CD4-positive, alpha-beta T cell treated with Interleukin-2 at 100 ng/mL for 4 hours (primary cell): ENCODE results near the gene DHX15.

Source experiments
- DNase-seq: peaks from one replicate; pipeline ENCODE4 v3.0.0-alpha.2; 2020; ENCODE audit warnings: low spot score

Gene DHX15

GRCh38 chr4:24584211-24584850 is at the start of gene DHX15:
Gene DHX15 (minus strand): TSS chr4:24584554. CDS start chr4:24584393, 161 bp downstream.
- DNase-seq = peak; percentile 93

- no peak for DNase-seq
These were observed 47.7 kb upstream of the DHX15 start for GRCh38 chr4:24632011-24632410.

DNA sequence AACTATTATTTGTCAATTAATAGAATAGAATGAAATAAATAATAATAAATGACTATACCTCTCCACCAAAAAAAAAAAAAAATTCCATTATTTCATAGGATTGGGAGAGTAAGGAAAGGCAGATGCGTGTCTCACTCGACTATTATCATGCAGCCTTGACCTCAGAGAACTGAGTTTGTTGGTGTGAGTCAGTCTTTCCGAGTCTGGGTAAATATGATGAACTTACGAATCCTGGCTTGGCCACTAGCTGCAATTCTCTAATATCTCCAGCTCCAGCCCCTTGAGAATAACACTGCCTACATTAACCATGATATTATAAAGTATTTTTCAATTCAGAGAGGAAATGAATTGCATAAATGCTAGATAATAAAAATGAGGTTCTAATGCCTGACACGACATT is 46.6 kb upstream of the DHX15 start:
- DNase-seq = no peak

- DNase-seq = no peak
These were observed 40.7 kb upstream of the DHX15 start for GRCh38 chr4:24625091-24625490.

GRCh38 chr4:24624381-24624780 is 40.0 kb upstream of the DHX15 start:
- DNase-seq = no peak

DNA sequence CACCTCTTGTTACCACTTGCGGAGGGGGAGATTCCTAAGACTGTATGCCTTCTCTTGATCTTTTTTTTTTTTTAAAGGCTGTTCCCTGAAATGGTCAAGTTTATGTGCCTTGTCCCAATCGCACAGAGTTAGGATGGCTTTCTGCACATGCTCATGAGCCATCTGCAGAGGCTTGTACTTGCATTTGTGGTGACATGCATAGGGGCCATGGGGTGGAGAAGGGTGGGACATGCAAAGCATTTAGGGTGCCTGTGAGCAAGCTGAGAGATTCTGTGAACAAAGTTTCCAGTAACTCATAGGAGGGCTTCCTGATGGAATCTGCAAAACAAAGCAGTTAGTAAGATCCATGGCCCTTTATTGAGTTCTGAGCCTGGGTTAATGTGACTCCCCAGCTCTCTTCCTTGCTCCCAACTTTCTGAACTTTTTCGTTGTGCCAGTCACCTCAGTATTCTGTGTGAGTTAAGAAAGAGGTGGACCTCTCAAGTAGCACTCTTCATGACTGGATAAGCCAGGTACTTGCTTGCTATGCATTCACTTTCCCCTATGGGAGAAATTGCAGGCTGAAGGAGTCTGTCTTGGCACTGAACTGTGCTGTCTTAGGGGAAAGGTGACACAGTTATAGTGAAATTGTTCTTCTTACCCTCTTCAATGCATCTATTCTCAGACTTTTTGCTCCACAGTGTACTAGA is 37.9 kb upstream of the DHX15 start:
- no peak for DNase-seq

- no peak for DNase-seq
These were observed 31.6 kb upstream of the DHX15 start for GRCh38 chr4:24615977-24616376.

DNA sequence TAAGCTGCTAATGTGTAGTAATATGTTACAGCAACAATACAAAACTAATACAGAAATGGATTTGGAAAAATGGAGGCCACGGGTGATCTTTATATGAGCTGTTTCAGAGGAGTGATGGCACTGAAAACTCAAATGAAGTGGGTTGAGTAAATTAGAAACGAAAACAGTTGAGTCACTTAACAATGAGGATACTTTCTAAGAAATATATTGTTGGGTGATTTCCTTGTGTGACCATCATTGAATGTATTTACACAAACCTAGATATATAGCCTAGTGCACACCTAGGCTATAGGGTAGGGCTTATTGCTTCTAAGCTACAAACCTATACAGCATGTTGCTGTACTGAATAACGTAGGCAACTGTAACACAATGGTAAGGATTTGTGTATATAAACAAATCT is 30.5 kb upstream of the DHX15 start:
- DNase-seq = no peak

- DNase-seq = no peak
These were observed 29.1 kb upstream of the DHX15 start for GRCh38 chr4:24613502-24613901.

GRCh38 chr4:24611575-24611974 is 27.2 kb upstream of the DHX15 start:
- DNase-seq = no peak

DNA sequence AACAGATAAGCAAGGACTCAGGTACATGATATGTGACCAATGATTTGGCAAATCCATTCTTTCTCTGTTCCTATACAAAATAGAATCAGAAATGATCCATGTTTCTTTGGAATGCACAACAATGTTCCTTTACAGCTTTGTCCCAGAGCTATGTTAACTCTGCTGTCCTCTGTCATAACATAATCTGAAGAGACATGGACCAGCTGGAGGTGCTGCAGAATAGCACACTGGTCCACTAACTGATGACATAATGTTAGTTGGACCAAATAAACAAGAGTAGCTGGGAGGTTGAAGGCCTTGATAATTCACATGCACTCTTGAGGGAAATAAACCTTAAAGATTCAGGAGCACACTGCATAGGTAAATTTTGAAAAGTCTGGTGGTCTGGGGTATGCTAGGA is 23.0 kb upstream of the DHX15 start:
- no peak for DNase-seq

DNA sequence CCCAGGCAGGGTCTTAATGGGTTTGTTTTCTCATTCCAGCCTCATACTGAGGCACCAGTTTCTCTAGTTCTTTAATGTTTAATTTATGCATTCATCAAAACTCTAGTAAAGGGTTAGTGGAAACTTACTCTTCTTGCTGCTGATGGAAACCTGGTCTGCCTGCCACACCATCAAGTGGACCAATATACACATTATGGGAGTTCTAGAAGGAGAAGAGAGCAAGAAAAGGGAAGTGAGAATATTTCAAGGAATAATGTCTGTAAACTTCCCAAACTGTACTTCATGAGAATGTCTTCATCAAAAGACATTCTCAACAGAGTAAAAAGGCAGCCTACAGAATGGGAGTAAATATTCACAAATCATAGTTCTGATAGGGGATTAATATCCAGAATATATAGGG is 20.9 kb upstream of the DHX15 start:
- no peak for DNase-seq

DNA sequence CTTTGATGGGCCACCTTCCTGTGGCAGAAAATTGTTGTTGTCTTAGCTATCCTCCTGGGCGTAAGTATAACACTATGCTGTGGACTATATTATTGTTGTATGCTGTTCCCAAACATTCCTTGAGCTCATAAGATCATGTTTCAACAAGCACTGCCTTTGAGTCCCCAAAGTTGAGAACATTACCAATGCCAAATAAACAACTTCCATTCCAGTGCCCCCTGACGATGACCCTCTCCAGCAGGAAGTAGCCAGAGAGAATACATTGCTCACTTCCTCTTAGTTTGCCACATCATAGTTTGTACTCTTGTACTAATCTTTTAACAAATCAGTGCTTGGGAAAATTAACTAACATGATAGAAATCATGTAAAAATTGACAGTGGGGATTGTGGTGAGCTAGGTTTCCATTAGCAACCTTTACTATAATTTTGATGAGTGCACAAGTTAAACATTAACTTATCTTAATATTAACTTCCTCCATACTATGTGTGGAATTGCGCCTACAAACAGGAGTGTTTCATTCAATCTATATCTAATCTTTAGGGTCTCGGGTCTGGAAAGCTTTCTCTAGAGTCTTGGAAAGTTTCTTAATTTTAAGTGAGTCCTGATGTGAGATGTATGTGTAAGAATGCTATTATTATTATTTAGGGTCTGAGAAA is 20.3 kb upstream of the DHX15 start:
- DNase-seq = no peak

DNA sequence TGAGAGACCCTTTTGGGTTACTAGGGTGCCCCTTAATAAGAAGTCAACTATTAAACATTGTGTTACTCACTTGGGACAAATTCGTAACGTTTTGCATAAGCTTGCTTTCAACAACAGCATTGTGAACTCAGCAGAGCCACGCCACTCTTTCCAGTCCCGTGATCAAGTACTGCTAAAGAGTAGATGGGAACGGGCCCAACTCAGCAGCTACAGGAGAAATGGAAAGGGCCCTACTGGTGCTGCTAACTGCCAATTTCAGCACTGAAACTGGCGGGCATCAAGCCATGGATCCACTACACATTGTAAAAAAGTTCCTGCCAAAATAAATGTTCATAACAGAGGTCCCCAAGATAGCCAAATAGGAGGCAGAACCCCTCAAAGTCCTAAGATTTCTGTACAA is 19.0 kb upstream of the DHX15 start:
- no peak for DNase-seq

- no peak for DNase-seq
These were observed 16.8 kb upstream of the DHX15 start for GRCh38 chr4:24601121-24601520.

DNA sequence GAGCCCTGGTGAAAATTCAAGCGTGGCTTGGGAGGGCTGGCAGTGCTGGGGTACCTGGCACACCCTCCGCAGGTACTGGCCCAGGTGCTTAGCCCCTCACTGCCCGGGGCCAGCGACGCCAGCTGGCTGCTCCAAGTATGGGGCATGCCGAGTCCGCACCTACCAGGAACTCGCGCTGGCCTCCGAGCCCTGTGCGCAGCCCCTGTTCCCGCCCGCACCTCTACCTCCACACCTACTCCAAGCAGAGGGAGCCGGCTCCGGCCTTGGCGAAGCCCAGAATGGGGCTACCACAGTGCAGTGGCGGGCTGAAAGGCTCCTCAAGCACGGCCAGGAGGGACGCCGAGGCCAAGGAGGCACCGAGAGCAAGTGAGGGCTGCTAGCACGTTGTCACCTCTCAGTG is 14.9 kb upstream of the DHX15 start:
- DNase-seq = no peak

DNA sequence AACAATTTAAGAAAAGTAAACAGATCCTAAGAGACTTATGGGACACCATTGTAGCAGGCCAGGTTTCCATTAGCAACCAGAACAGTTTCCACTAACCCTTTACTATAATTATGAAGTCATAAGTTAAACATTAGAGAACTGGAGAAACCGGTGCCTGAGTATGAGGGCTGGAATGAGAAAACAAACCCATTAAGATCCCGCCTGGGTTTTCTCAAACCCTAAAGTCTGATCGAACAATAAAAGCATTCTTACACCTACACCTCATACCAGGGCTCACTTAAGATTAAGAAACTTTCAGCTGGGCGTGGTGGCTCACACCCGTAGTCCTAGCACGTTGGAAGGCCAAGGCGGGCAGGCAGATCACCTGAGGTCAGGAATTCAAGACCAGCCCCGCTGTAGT is 13.7 kb upstream of the DHX15 start:
- no peak for DNase-seq

DNA sequence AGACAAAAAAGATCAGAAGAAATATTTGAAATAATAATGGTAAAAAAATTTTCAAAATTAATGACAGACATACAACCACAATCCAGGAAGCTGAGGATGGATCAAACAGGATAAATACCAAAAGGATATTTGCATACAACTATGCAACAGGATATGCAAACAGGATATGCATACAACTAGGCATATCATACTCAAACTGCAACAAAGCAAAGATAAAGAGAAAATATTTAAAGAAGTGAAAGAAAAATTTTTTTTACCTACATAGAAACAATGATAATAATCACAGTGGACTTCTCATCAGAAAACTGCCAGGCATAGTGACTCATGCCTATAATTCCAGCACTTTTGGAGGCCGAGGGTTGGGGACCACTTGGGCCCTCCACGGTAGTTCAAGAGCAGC is 11.3 kb upstream of the DHX15 start:
- no peak for DNase-seq

DNA sequence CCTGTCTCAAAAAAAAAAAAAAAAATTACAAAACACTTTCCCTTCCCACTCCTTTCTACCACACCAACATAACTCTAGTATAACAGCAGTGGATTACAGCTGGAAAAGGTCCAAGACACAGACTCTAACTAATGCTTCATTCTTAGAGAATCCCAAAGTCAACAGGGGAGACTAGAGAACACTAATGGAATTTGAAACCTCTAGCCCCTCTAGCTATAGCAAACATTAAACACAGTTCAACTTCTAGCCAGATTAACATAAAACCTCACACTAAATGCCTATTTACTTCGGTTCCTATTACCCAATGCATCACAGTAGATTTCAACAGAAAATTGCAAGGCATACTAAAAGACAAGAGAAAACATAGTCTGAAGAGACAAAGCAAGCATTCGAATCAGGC is 10.5 kb upstream of the DHX15 start:
- DNase-seq = no peak

DNA sequence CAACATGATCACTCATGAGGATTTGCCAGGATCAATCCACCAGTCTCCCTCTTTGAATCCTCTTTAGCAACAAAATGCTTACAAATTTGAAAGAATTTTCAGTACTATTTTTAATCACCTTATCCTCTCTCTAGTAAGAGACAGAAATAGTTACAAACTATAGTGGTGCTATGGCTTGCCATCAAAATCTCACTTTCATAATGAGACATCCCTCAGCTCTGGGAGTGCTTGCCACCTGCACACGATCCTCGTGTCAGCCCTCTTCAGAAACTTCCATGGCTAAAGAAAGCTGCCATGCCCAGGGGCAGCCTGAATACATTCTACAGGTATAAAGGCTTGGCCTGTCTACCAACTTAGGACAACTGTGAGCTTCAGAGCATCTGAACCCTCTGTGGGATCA is 5.1 kb upstream of the DHX15 start:
- no peak for DNase-seq

DNA sequence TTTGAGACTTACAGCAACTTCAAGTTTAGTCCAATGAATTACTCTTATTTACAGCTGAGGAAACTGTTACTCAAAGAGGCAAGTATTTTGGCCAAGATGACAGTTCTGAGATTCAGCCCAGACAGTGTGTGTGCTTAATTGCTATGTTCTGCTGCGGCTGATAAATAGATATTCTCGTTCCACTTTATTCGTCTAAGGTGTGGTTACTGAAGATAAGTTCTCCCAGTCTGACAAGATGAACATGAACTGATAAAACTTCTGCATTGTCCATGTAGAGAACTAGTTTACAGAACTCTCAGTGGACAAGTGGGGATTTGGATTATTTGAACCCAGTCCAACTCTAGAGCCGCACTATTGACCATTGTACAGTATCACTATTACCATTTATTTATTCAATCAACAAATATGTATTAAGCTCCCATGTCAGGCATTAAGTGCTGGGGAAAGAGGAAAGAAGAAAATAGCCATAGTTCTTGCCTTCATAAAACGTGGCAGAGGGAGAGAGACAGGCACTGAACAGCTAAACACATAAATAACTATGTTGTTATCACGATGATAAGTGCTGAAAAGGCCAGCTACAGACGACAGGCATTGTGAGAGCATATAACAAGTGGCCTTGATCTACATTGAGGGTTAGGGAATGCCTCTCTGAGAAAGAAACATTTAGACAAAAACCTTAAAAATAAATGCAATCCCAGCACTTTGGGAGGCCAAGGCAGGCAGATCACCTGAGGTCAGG is 4.0 kb upstream of the DHX15 start:
- DNase-seq = no peak

DNA sequence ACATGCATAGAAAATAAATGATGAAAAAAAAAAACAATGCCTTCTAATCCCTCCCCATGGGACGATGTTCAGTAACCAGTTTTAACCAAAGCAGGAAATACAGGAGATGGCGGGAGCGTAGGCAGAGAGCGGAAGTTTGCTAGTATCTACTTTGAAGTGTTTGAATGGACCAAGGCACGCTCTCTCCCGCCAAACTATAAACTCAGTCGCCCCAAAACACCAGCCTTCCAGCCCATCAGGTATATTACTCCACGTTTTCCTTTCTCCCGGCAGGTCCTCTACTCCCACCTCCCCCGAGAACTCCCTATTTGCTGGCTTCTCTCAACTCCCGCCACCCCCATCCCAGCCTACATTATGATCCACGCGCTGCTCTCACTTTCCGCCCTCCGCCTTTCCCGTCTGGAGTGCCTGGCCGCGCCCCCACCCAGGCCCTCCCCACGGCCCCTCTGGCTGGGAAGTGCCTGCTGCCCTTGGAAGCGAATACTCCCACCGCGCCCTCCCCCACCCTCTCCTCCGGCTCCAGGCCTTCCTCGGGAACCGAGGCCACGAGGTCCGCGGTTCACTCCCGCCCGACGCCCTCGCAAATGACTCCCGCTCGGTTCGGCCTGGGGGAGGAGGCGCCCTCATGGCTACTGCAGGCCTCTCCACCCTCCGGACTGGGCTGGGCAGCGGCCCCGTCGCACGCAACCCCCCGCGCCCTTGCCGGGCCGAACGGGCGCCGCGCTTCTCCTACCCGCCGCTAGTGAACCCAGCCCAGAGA is 723 bp downstream of the DHX15 start:
- peak; percentile 38 for DNase-seq
